Activated effector memory CD4-positive, alpha-beta T cell treated with Interleukin-2 at 50 U/mL for 16 hours (primary cell): ENCODE results near the gene SLC7A6.

Experiments
- DNase-seq: peaks from one replicate; pipeline ENCODE4 v3.0.0-alpha.2; 2020

SLC7A6 gene

GRCh38 chr16:68235108-68235886 is 29.0 kb upstream of the SLC7A6 start:
- DNase-seq: no peak

GRCh38 chr16:68235887-68236136 is 28.5 kb upstream of the SLC7A6 start, which contains the start of gene ESRP2:
ESRP2 (minus strand) TSS chr16:68236127; CDS start chr16:68236045, 82 bp downstream.
- no peak for DNase-seq

- DNase-seq: peak; percentile 21
Measured at GRCh38 chr16:68236137-68236825, 28.0 kb upstream of the SLC7A6 start.

- no peak for DNase-seq
Measured at GRCh38 chr16:68236826-68237242, 27.5 kb upstream of the SLC7A6 start.

- peak; percentile 85 for DNase-seq
Measured at GRCh38 chr16:68237243-68238028, 26.9 kb upstream of the SLC7A6 start.

GRCh38 chr16:68238029-68238345 is 26.3 kb upstream of the SLC7A6 start:
- no peak for DNase-seq

- DNase-seq: no peak
Measured at GRCh38 chr16:68242085-68242484, 22.2 kb upstream of the SLC7A6 start.

- DNase-seq: no peak
Measured at GRCh38 chr16:68242926-68243858, 21.1 kb upstream of the SLC7A6 start.

- no peak for DNase-seq
Measured at GRCh38 chr16:68244481-68244902, 19.8 kb upstream of the SLC7A6 start.

GRCh38 chr16:68244903-68245853 is 19.1 kb upstream of the SLC7A6 start, which contains the start of gene PLA2G15:
PLA2G15 (plus strand) TSS chr16:68245373; CDS start chr16:68245427, 54 bp downstream.
- peak; percentile 96 for DNase-seq

- DNase-seq: no peak
Measured at GRCh38 chr16:68246121-68246520, 18.2 kb upstream of the SLC7A6 start.

- no peak for DNase-seq
Measured at GRCh38 chr16:68246666-68247065, 17.7 kb upstream of the SLC7A6 start.

GRCh38 chr16:68247400-68247799 is 16.9 kb upstream of the SLC7A6 start:
- DNase-seq: no peak

GRCh38 chr16:68247932-68248331 is 16.4 kb upstream of the SLC7A6 start:
- no peak for DNase-seq

- no peak for DNase-seq
Measured at GRCh38 chr16:68249371-68249770, 15.0 kb upstream of the SLC7A6 start.

- DNase-seq: no peak
Measured at GRCh38 chr16:68250951-68251350, 13.4 kb upstream of the SLC7A6 start.

- DNase-seq: no peak
Measured at GRCh38 chr16:68251832-68252231, 12.5 kb upstream of the SLC7A6 start.

GRCh38 chr16:68252383-68252782 is 11.9 kb upstream of the SLC7A6 start:
- no peak for DNase-seq

GRCh38 chr16:68253721-68254120 is 10.6 kb upstream of the SLC7A6 start:
- DNase-seq: no peak

GRCh38 chr16:68255712-68256111 is 8.6 kb upstream of the SLC7A6 start:
- no peak for DNase-seq

- no peak for DNase-seq
Measured at GRCh38 chr16:68257251-68257905, 6.9 kb upstream of the SLC7A6 start.
